ENCODE data around the gene COPS6. TPM values are rescaled to one million over a fixed set of nuclear protein-coding genes. Genes with fewer than 3 reads are reported as not detected.

COPS6 gene
- total and polyA plus RNA-seq, 3 donors from 2014 or later = 88.1 to 141 (median 99.5) TPM

- peak overlapping the region in 1 of 2 donors; percentile 71 for H3K27ac ChIP-seq
- H3K4me3 ChIP-seq = peak overlapping the region; percentile 95 to 97
- no peaks in the 10 kb centered on the region for H3K36me3 ChIP-seq (ENCODE audit: low read depth, missing control alignments)
- WGBS, 2 donors = 0 to 1% methylated on average over 24 to 30 of the region's 34 CpGs
- no peak for DNase-seq
- peaks cover 17% of the 10 kb centered on the region for H3K4me1 ChIP-seq
- intact Hi-C loops (cut with DNase I; ENCODE audit: low total_unique reads) = loop anchor here (10.0 kb wide), 1 partner anchor 86 kb away; no protein-coding TSS in a partner anchor
- no peak for TF ChIP-seq POLR2A (IDR thresholded peaks at IDR 0.05)
- TF ChIP-seq CTCF (IDR thresholded peaks at IDR 0.05) = no peak
- no peaks in the 10 kb centered on the region for H3K27me3 ChIP-seq
- no peaks in the 10 kb centered on the region for H3K9me3 ChIP-seq
Observed at GRCh38 chr7:100080907-100081534, 7.7 kb upstream of the COPS6 start.

GRCh38 chr7:100081535-100082102 is 7.2 kb upstream of the COPS6 start, which contains the start of gene ZNF3:
ZNF3 (minus strand) TSS chr7:100081723; CDS start chr7:100077357, 4,366 bp downstream.
- H3K27me3 ChIP-seq = no peaks in the 10 kb centered on the region
- H3K4me3 ChIP-seq = peak within 1 kb of the TSS; percentile 95 to 97
- H3K36me3 ChIP-seq (ENCODE audit: low read depth, missing control alignments) = no peaks in the 10 kb centered on the region
- no peaks in the 10 kb centered on the region for H3K9me3 ChIP-seq
- peak within 1 kb of the TSS in 1 of 2 donors; percentile 71 for H3K27ac ChIP-seq
- TF ChIP-seq POLR2A (IDR thresholded peaks at IDR 0.05) (no peak), CTCF (IDR thresholded peaks at IDR 0.05) (peak; percentile 93 to 98 (median 95))
- DNase-seq = peak; percentile 99
- WGBS, 2 donors = 1% methylated on average over 18 to 35 of the region's 55 CpGs
- H3K4me1 ChIP-seq = peaks cover 17% of the 10 kb centered on the region
- intact Hi-C loops (cut with DNase I; ENCODE audit: low total_unique reads) = loop anchor here (10.0 kb wide), 1 partner anchor 87 kb away; no protein-coding TSS in a partner anchor

GRCh38 chr7:100082978-100083377 is 5.8 kb upstream of the COPS6 start:
- peak overlapping the region in 1 of 2 donors; percentile 67 for H3K27ac ChIP-seq
- DNase-seq = no peak
- peaks cover 17% of the 10 kb centered on the region for H3K4me1 ChIP-seq
- intact Hi-C loops (cut with DNase I; ENCODE audit: low total_unique reads) = loop anchor here (10.0 kb wide), 1 partner anchor 88 kb away; no protein-coding TSS in a partner anchor
- no peaks in the 10 kb centered on the region for H3K9me3 ChIP-seq
- no peaks in the 10 kb centered on the region for H3K36me3 ChIP-seq (ENCODE audit: low read depth, missing control alignments)
- TF ChIP-seq POLR2A (IDR thresholded peaks at IDR 0.05) (no peak), CTCF (IDR thresholded peaks at IDR 0.05) (no peak)
- WGBS, 2 donors = 66% methylated on average over 4 of the region's 4 CpGs
- no peaks in the 10 kb centered on the region for H3K27me3 ChIP-seq
- peak overlapping the region in 1 of 2 donors; percentile 97 for H3K4me3 ChIP-seq

GRCh38 chr7:100085515-100085914 is 3.3 kb upstream of the COPS6 start:
- 56 to 57% methylated on average over 3 of the region's 3 CpGs for WGBS, 2 donors
- H3K9me3 ChIP-seq = no peaks in the 10 kb centered on the region
- no peak overlapping the region for H3K4me3 ChIP-seq
- peaks cover 23% of the 10 kb centered on the region for H3K4me1 ChIP-seq
- intact Hi-C loops (cut with DNase I; ENCODE audit: low total_unique reads) = loop anchor here (5.0 to 10.0 kb wide), 2 partner anchors 42 to 91 kb away; partner anchors contain the start of gene MBLAC1
- no peak for DNase-seq
- no peak overlapping the region for H3K27ac ChIP-seq
- no peak for TF ChIP-seq CTCF (IDR thresholded peaks at IDR 0.05)
- no peak for TF ChIP-seq POLR2A (IDR thresholded peaks at IDR 0.05)
- no peaks in the 10 kb centered on the region for H3K27me3 ChIP-seq
- no peaks in the 10 kb centered on the region for H3K36me3 ChIP-seq (ENCODE audit: low read depth, missing control alignments)
